PC-9 (cell line): ENCODE results near the gene EPB41L4B.
"Not testable (repeated sequence)": the region's sequence is repeated elsewhere in the genome, so short reads cannot be mapped to it uniquely, and the experiment has no call there.

Experiments
- EZH2 ChIP-seq: fragments of 200-600 bp; sonication (generic); IDR thresholded peaks from 2 replicates; pipeline ENCODE4 v1.8.0; 2017; ENCODE audit warnings: antibody characterized with exemption, low read depth
- TF ChIP-seq, protein P1 (sequence below): fragments of 200-600 bp; sonication (generic); conservative IDR thresholded peaks from 2 replicates; pipeline ENCODE4 v1.6.1; 2017; ENCODE audit warnings: mixed run types, antibody characterized with exemption, mild to moderate bottlenecking, moderate library complexity

GRCh38 chr9:109283672-109284071, 37.2 kb downstream of the EPB41L4B start:
- TF ChIP-seq, protein P1, sequence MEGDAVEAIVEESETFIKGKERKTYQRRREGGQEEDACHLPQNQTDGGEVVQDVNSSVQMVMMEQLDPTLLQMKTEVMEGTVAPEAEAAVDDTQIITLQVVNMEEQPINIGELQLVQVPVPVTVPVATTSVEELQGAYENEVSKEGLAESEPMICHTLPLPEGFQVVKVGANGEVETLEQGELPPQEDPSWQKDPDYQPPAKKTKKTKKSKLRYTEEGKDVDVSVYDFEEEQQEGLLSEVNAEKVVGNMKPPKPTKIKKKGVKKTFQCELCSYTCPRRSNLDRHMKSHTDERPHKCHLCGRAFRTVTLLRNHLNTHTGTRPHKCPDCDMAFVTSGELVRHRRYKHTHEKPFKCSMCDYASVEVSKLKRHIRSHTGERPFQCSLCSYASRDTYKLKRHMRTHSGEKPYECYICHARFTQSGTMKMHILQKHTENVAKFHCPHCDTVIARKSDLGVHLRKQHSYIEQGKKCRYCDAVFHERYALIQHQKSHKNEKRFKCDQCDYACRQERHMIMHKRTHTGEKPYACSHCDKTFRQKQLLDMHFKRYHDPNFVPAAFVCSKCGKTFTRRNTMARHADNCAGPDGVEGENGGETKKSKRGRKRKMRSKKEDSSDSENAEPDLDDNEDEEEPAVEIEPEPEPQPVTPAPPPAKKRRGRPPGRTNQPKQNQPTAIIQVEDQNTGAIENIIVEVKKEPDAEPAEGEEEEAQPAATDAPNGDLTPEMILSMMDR: not testable (repeated sequence)
- not testable (repeated sequence) for TF ChIP-seq EZH2
